Measurements from ENCODE around the gene CGNL1.

- TF ChIP-seq CTCF (conservative IDR thresholded peaks at IDR 0.05; ENCODE audit: low read length) (no peak), EZH2phosphoT487 (IDR thresholded peaks at IDR 0.05; ENCODE audit: borderline replicate concordance) (no peak)
Observed at GRCh38 chr15:57552678-57553334, 176.5 kb downstream of the CGNL1 start.

Measured in Loucy (cell line).